ENCODE measurements around the gene CCL19.
"Not testable (repeated sequence)": the region's sequence is repeated elsewhere in the genome, so short reads cannot be mapped to it uniquely, and the experiment has no call there.

CCL19 gene

GRCh38 chr9:34690983-34691935, at the start of gene CCL19:
Gene CCL19 (minus strand): TSS chr9:34691276. CDS start chr9:34691139, 137 bp downstream.
- no peak for DNase-seq

DNA sequence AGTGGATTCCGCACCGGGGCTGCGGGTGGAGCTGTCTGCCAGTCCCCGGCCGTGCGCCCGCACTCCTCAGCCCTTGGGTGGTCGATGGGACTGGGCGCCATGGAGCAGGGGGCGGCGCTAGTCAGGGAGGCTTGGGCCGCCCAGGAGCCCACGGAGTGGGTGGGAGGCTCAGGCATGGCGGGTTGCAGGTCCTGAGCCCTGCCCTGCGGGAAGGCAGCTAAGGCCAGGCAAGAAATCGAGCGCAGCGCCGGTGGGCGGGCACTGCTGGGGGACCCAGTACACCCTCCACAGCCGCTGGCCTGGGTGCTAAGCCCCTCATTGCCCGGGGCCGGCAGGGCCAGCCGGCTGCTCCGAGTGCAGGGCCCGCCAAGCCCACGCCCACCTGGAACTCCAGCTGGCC, 49.1 kb upstream of the CCL19 start:
- DNase-seq = not testable (repeated sequence)

DNA sequence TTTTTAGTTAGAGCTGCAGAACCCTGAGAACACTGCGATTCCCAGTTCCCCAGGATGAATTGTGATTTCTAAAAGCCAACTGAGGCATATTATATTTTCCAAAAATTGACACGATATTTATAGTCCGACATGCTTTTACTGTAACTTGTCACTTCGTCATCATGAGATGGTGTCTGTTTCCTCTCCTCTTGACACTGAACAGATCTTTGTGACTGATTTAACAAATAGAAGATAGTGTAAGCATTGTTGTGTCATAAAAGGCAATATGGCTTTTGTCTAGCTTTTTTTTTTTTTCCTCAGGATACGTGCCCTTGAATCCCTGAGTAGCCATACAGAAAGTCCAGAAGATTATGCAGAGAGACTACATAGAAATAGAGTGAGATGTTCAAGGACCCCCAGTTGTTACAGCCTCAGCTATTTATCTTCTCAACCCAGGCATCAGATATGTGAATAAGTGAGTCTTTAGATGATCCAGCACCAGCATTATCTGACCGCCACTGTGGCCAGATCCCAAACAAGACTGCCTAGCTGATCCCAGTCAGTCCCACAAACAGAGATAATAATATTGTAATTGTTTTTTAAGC, 46.7 kb upstream of the CCL19 start:
- no peak for DNase-seq

GRCh38 chr9:34734720-34735119, 43.6 kb upstream of the CCL19 start:
- no peak for DNase-seq

- DNase-seq = no peak
These were observed 41.8 kb upstream of the CCL19 start for GRCh38 chr9:34732886-34733285.

DNA sequence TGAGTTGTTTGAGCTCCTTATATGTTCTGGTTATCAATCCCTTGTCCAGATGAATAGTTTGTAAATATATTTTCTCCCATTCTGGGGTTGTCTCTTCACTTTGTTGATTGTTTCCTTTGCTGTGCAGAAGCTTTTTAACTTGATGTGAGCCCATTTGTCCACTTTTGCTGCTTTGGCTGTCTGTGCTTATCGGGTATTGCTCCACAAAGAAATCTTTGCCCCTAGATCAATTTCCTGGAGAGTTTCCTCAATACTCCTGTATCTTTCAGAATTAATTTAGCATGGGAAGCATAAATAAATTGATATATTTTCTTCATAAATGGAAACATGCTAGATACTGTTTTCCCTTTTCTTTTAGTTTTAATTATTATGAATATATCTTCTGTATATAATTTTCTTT, 41.4 kb upstream of the CCL19 start:
- no peak for DNase-seq

DNA sequence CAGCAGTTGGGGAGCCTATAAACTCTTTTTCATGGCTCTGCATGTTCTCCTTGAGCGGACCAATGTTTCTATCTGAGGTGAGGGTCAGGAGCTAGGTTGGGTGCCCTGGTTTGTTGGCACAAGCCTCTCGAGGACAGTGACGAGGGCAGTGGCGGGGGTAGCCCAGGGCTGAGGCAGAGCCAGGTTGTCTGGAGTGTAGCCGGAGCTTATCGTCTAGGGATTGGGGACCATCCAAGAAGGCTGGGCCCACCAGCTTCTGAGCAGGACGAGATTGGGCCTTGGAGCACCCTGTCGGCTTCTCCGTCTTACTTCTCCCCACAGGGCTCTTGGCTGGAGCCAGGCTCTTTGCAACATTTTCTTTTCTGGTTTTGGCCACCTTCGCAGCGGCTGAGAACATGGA, 32.1 kb upstream of the CCL19 start:
- DNase-seq = no peak

GRCh38 chr9:34719769-34720025, 28.6 kb upstream of the CCL19 start:
- not testable (repeated sequence) for DNase-seq

GRCh38 chr9:34719021-34719768, 28.1 kb upstream of the CCL19 start:
- DNase-seq = no peak

DNA sequence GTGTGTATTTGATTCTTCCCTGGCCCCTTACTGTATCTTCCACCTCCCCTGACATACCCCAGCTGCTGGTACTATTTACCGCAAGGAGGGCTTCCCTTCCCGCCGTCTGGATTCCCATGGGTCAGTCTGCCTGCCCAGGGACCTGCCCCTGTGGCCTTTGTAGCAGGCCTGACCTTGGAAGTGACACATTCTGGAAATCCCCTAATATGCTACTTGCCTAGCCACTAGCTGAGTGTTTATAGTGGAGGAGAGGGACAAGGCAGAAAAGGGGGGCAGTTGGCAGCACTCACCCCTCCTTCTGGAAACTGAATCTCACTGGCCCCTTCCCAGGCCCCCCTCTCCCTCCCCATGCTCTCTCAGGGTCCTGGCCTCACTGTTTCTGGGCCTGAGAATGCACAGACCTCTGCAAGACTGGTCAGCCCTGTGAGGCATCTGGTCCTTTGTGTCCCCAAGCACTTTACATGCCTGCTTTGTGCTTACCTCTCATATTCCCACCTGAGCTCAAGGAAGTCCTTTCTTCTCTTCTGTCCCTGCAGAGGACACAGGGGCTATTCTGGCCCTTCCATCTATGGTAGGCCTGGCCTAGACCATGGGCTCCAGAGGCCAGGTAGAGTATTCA, 27.0 kb upstream of the CCL19 start:
- DNase-seq = no peak

DNA sequence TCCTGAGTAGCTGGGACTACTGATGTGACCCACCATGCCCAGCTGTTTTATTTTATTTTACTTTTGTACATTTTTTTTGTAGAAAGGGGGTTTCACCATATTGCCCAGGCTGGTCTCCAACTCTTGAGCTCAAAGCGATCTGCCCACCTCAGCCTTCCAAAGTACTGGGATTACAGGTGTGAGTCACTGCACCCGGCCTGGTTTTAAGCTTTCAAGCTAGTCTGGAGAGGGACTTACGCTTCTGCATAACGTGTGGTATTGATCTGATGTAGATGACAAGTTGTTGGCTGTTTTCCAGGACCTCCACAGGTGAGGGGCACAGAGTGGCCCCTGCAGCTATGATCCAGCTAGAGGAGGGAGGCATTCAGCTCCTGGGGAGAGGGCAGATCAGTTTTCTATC, 25.6 kb upstream of the CCL19 start:
- no peak for DNase-seq

DNA sequence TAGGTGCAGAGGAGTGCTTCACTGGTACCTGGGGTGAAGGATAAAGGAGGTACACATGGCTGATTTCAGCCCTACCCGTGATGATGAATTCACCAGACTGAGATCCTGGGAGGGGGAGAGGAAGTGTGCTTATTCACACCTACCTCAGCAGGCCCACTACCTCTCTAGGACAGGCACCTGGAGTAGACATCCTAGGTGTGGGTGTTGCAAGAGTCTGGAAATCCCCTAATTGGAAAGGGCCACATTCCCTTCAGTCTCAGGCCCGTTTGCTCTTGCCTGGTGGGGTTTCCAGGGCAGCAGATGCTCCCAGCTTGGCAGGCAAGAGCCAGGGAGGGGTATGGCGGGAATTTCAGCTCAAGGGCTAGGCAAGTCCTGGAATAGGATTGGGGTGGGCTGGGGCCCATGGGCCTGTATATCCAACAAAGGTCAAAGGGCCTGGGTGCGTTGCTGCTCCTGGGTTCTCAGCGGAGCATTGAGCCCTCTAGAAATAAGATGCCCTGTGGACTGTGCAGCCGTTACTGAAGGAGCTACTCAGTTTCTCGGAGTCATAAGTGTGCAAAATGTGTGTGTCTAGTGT, 24.7 kb upstream of the CCL19 start:
- no peak for DNase-seq

GRCh38 chr9:34714007-34714406, 22.9 kb upstream of the CCL19 start:
- no peak for DNase-seq

GRCh38 chr9:34712140-34712539, 21.1 kb upstream of the CCL19 start:
- no peak for DNase-seq

- no peak for DNase-seq
These were observed 18.9 kb upstream of the CCL19 start, which contains the start of gene CCL21 for GRCh38 chr9:34710023-34710422. Gene CCL21 (minus strand): TSS chr9:34710136. CDS start chr9:34710066, 70 bp downstream.

GRCh38 chr9:34709196-34709978, 18.3 kb upstream of the CCL19 start:
- DNase-seq = no peak

DNA sequence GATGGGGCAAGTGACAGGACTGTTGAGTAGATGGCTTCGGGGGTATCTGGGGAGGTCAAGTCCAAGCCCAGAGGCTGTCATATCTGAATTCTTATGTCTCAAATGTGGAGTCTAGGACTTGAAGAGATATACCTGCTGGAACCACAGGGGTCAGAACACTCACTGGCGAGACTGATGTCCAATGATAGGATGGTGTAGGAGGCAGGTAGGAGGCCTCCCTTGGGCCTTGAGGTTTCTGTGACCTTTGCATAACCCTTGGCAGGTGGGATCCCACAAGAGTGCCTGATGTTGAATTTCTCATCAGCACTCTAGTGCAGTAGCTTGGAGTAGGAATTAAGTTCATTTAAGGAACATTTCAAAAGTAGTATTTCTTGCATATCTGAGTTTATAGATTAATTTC, 16.1 kb upstream of the CCL19 start:
- no peak for DNase-seq

DNA sequence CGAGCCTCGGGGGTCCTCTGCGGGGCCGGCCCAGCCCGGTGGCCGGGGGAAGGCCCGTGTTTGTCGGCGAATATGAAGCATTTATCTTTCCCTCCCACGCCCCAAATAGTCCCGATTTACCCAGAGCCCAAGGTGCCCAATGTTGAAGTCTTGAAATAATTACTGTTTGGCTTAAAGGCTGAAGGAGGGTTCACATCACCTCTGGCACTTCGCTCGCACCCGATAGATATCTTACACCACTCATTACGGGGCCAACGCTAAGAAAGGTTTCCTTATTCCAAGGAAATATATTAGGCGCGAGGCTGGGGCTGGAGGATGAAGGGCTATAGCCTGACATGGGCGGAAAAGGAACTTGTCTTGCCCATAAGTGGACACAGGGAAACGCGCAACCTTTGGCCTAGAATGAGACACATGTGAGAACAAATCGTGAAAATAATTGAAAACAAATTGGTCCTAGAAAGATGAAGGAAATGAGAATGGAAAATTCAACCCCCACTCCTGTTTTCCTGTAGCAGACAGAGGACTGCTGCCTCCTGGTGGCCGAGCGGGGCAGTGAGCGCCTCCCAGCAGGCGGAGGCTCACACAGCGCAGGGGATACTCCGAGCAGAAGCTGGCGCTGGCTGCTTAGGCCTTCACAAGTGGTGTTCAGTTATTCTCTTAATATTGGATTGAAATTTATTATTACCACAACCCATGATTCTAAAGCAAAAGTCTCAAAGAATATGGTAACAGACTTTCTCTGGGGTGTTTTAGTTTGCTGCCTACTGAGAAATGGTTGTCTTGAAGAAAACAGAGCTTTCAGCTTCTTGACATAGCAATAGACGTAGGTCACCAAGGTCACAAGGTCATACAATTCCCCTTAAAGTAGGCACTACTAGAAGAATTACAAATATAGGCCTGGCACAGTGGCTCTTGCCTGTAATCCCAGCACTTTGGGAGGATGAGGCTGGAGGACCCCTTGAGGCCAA, 11.0 kb upstream of the CCL19 start:
- peak; percentile 0 for DNase-seq

- DNase-seq = peak; percentile 7
These were observed 10.1 kb upstream of the CCL19 start for GRCh38 chr9:34701023-34701768.

- DNase-seq = no peak
These were observed 3.7 kb upstream of the CCL19 start for GRCh38 chr9:34694811-34695210.

All from NCI-H187 treated with DMSO at 0.1 percent for 48 hours (cell line).